Stimulated activated CD4-positive, alpha-beta T cell treated with anti-CD3 and anti-CD28 coated beads, Interleukin-4, amount 100 ng/mL, for 48 hours (primary cell): ENCODE results near the gene PRTN3.
"Not testable (repeated sequence)": the region's sequence is repeated elsewhere in the genome, so short reads cannot be mapped to it uniquely, and the experiment has no call there.

ENCODE experiments used
- DNase-seq, 2 donors: peaks; one replicate each; pipeline ENCODE4 v3.0.0-alpha.2; 2020; ENCODE audit warnings: low read depth in 2 of 2

Gene PRTN3

DNA sequence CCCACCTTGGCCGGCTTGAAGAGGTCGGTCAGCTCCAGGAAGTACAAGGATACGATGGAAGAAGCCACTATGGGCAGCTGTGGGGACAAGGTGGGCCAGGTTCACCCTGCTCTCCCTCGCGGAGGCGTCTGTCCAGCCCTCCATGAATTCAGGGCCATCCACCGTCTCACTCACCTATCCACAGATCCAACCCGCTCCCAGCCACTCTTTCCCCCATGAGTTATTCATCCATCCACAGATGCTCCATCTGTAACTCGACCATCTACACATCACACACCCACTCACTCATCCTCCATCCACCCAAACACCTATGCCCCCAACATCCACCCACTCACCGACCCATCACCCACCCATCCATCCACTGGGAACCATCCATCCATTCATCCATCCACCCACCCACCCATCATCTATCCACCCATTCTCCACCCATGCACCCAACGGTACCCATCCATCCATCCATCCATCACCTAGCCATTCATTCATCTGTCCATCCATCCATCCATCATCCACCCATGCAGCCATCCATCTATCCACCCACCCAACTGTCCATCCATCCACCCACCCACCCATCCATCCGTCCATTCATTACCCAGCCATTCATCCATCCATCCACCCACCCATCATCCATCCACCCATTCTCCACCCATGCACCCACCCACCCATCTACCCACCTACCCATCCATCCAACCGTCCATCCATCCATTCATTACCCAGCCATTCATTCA lies 24.9 kb upstream of the PRTN3 start:
- no peak for DNase-seq

DNA sequence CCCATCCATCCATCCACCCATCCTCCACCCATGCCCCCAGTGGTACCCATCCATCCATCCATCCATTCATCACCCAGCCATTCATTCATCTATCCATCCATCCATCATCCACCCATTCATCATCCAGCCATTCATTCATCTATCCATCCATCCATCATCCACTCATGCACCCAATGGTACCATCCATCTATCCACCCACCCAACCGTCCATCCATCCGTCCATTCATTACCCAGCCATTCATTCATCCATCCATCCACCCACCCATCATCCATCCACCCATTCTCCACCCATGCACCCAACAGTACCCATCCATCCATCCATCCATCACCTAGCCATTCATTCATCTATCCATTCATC lies 24.3 kb upstream of the PRTN3 start:
- no peak for DNase-seq

DNA sequence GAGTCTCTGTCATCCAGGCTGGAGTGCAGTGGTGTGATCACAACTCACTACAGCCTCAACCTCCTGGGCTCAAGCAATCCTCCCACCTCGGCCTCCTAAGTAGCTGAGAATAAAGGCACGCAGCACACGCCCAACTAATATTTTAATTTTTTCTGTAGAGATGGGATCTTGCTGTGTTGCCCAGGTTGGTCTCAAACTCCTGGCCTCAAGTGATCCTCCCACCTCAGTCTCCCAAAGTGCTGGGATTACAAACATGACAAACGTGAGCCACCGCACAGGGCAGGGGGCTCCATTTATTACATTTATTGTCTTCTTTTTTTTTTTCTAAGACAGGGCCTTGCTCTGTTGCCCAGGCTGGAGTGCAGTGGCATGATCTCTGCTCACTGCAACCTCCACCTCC lies 20.6 kb upstream of the PRTN3 start:
- not testable (repeated sequence) for DNase-seq

DNA sequence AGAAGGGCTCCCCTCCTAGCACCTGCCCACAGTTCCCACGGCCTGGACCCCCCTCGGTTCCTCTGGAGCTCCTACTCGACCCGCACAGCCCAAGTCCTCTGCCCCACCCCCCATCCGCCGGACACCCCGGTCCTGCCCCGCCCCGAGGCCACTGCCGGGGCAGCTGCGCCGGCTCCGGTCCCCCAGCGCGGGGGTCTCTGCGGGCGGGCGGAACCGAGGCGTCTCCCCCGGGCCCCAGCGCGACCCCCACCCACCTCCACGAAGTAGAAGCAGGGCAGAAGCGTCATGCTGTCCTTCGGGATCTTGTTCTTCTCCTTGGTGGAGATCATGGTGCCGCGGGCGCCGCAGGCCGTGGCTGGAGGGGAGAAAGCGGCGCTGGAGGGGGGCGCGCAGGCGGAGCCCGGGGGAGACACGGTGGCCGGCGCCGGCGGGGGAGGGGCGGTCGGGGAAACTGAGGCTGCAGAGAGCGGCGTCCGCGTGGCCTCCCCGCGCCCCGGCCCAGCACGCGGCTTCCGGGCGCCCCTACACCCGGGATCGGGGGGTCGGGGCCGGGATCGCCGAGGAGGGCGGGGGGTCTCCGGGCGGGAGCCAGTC lies 19.5 kb upstream of the PRTN3 start:
- DNase-seq: no peak

DNA sequence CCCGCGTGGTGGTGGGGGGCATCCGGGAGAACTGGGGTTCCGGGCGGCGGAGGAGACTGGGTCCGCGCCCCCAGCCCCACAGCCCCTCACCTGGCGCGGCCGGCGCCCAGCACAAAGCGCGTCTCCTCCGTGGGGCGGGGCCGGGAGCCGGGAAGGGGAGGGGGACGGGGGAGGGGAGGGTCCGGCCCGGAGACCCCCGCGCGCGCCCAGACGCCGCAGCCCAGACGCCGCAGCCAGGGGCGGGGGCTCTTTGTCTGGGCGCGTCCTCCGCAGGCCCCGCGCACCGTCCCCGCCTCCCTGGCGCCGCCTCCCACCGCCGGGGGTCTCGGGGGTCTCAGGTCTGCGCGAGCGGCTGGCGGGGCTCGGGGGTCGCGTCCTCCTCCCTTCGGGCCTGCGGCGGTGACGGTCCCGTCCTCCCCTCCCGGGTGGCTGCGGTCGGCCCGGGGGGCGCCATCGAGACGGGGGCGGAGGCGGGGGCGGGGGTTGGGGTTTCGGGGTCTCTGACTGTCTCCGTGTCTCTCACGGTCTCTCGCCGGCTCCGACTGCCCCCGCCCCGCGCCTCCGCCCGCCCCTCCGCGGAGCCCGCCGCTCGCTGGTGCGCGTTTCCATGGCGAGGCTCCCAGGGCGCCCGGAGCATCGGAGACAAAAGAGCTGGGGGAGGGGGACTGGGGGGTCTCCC lies 18.8 kb upstream of the PRTN3 start, which contains the start of gene PLPPR3:
TSS of gene PLPPR3 (minus strand) at position 131 of the 679 bp plus-strand sequence. CDS start 396 bp downstream, outside the sequence.
- no peak for DNase-seq

DNA sequence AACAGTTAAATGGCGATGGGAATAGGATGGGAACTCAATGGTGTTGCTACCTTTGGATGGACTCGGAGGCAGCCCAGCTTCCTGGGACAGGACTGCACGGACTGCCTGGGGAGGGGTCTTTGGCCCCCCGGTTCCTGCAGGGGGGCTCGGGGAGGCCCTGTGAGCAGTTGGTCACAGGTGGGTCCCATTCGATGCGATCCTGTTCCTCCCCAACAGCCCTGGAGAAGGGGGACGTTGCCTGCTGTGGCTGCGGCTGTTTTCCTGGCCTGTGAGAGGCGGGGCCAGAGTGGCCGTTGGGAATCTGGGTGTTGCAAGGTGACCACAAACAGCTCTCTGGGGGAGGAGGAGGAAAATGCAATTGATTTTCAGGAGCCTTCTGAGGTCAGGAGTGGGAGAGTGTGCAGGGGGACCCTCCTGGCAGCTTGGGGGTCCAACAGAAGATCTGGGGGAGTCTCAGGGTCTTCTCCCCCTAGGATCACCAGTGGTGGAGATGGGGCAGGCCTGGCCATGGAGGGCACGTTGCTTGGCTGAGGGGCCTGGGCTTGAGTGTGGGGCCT lies 17.2 kb upstream of the PRTN3 start:
- no peak for DNase-seq

DNA sequence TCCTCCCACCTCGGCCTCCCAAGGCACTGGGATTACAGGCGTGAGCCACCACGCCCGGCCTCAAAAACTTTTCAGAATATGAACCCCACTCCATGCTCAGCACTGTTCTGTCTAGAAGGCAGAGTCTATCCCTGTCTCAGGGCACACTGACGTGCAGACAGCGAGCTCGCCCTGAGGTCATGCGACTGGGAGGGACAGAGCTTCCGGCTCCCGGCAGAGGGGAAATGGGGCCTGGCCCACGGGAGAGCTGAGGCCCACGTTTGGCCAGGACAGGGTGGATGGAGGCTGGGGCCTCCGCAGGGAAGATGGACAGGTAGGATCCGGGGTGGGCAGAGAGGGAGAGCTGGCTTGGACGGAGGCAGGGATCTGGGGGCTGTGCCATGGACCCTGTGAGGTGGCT lies 15.9 kb upstream of the PRTN3 start:
- no peak for DNase-seq

DNA sequence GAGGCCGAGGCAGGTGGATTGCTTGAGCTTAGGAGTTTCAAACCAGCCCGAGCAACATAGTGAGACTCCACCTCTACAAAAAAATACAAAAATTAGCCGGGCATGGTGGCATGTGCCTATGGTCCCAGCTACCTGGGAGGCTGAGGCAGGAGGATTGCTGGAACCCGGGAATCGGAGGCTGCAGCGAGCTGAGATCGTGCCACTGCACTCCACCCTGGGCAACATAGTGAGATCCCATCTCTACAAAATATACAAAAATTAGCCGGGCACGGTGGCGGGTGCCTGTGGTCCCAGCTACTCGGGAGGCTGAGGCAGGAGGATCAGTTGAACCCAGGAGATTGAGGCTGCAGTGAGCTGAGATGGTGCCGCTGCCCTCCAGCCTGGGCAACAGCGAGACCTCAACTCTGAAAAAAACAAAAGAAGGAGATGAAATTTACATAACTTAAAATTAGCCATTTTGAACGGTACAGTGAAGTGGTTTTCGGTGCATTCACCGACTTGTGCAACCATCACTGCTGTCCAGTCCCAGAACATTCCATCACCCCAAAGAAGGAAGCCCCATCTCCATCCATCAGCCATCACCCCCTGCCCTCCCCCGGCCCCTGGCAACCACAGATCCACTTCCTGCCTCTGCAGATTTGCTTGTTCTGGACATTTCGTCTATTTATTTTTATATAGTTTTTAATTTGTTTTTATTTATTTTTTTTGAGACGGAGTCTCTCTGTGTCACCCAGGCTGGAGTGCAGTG lies 14.7 kb upstream of the PRTN3 start:
- no peak for DNase-seq

DNA sequence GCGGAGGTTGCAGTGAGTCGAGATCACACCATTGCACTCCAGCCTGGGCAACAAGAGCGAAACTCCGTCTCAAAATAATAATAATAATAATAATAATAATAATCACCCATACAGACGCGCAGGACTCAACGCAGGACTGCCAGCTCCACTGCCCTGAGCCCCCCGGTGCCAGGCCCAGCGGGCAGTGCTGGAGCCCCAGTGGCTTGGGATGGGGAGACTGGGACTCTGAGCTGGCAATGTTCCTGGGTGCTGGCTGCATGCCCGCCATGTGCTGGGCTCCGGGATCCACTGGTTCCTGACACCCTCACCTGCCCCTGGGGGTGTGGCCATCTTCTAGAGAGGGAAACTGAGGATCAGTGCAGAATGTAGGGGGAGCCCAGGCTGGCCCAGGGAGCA lies 13.5 kb upstream of the PRTN3 start:
- DNase-seq: no peak

DNA sequence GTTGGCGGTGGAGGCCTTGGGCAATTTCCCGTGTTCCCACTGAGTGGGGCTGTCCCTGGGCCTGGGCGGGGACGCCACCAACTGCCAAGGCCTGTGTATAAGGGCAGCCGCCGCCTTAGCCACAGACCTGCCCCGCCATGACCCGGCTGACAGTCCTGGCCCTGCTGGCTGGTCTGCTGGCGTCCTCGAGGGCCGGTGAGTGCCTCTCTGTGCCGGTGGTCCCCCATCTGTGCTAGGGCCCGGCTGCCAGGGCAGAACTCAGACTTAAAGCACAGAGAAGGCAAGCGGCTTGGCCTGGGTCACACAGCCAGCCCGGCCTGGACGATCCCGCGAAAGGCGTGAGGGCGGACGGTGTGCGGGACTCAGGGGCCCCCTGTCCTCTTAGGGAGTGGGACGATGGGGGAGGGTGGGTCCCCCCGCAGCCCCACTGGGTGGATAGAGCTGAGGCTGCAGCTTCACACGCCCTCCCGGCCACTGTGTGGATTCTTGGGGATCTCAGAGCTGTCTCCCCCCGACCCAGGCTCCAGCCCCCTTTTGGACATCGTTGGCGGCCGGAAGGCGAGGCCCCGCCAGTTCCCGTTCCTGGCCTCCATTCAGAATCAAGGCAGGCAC lies 13.0 kb upstream of the PRTN3 start, which contains the start of gene AZU1:
TSS of gene AZU1 (plus strand) at position 128 of the 612 bp plus-strand sequence. CDS start at position 138, 10 bp downstream.
- no peak for DNase-seq

DNA sequence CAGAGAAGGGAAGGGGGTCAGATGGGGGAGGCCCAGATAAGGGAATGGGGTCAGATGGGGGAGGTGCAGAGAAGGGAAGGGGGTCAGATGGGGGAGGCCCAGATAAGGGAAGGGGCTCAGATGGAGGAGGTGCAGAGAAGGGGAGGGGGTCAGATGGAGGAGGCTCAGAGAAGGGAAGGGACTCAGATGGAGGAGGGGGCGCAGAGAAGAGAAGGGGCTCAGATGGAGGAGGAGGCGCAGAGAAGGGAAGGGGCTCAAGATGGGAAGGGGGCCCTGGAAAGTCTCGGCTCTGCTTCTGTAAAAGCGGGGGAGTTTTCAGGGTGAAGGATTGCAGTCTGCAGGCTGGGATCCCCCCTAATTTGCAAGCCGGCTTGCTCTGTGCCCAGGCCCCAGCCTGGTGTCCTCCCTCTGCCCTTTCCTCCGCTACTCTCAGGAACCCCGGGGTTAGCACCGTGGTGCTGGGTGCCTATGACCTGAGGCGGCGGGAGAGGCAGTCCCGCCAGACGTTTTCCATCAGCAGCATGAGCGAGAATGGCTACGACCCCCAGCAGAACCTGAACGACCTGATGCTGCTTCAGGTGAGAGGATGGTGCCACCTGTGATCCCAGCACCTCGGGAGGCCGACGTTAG lies 11.6 kb upstream of the PRTN3 start:
- no peak for DNase-seq

DNA sequence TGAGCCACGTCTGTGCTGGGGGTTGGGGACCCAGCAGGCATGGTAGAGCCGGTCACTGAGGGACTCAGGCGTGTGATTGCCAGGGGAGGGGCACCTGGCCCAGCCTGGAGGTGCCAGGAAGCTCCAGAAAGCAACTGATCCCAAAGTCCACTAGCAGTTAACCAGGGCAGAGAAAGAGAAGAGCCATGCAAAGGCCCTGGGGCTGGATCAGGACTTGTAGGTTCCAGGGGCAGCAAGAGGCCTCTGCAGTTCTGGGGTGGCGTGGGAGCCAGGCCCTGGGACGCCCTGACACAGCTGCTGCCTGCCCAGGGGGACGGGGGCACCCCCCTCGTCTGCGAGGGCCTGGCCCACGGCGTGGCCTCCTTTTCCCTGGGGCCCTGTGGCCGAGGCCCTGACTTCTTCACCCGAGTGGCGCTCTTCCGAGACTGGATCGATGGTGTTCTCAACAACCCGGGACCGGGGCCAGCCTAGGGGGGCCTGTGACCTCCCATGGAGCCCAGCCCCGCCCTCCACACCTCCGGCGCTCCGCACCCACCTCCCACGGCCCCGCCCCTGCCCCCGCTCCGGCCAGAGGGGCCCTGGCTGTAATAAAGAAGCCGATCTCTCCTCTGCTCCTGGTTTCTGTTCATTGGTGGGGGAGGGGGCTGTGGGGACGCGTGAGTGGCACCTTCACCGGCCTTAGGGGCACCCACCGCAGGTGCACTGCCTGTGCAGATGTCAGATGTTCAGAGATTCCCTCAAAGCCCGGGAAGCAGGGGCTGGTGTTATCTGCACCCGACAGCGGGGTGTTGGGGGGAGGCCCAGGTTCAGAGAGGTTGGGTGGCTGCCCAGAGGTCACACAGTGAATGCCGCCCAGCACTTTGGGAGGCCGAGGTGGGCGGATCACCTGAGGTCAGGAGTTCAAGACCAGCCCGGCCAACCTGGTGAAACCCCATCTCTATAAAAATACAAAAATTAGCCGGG lies 9.1 kb upstream of the PRTN3 start:
- DNase-seq: no peak

DNA sequence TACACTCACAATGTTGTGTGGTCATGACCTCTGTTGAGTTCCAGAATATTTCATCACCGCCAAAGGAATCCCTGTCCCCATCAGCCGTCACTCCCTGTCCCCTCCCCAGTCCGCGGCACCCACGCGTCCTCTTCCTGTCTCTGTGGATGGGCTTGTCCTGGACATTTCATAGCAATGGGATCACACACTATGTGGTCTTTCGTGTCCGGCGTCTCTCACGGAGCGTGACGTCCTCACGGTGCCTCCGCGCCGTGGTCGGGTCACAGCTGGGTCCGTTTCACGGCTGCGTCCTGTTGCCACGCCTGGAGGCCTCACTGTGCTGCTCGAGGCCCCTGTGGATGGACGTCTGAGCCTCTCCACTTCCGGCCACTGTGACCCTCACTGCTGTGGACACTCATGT lies 6.6 kb upstream of the PRTN3 start:
- DNase-seq: no peak

DNA sequence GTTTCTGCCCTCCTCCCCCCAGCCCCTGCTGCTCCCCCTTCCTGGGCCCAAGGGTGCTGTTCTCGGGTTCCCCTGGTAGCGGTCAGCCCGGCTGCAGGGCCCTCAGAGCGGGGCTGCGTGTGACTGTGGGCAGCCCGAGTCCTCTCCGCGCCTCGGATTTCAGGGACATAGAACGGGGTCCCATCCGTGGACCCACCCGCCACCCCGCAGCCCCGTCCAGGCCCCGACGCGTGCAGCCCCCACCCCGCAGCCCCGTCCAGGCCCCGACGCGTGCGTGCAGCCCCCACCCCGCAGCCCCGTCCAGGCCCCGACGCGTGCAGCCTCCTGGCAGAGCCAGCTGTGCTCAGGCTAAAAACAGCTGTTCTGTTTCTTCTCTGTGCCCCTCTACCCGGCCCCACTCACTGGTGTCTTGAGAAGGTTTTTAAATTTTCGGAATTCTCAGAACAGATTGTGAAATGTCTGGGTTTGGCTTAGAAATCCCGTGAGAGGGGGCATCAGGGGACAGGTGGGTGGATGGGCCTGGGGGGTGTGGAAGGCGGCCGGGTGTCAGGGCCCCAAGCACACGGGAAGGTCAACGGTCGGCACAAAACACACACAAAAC lies 5.5 kb upstream of the PRTN3 start:
- DNase-seq: no peak

DNA sequence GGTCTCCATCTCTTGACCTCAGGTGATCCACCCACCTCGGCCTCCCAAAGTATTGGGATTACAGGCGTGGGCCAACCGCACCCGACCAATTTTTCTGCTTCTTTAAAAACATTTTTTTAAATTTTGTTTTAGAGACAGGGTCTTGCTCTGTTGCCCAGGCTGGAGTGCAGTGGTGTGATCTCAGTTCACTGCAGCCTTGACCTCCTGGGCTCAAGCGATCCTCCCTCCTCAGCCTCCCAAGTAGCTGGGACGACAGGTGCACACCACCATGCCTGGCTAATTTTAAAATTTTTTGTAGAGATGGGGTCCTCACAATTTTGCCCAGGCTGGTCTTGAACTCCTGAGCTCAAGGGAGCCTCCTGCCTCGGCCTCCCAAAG lies 2.0 kb downstream of the PRTN3 start:
- not testable (repeated sequence) for DNase-seq

DNA sequence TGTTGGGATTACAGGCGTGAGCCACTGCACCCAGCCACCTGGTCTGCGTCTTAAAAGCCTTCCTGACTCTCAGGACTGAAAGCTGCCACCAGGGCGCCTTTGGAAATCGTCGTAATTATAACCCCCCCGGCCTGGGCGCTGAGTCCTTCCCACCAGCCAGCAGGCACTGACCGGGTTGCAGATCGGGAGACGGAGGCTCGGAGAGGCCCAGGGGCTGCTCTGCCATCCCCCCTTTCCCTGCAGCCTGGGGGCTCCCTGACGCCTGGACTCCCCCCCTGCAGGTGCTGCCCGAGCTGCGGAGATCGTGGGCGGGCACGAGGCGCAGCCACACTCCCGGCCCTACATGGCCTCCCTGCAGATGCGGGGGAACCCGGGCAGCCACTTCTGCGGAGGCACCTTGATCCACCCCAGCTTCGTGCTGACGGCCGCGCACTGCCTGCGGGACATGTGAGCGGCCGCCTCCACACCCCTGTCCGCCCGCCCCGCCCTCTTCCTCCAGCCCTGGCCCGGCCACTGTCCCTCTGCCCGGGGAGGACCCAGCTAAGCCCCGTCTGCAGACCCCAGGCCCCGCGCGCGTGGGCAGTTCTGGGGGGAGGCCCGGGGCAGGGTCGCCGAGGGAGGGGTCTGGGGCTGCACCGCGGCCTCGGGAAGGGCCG lies 2.5 kb downstream of the PRTN3 start:
- no peak for DNase-seq

DNA sequence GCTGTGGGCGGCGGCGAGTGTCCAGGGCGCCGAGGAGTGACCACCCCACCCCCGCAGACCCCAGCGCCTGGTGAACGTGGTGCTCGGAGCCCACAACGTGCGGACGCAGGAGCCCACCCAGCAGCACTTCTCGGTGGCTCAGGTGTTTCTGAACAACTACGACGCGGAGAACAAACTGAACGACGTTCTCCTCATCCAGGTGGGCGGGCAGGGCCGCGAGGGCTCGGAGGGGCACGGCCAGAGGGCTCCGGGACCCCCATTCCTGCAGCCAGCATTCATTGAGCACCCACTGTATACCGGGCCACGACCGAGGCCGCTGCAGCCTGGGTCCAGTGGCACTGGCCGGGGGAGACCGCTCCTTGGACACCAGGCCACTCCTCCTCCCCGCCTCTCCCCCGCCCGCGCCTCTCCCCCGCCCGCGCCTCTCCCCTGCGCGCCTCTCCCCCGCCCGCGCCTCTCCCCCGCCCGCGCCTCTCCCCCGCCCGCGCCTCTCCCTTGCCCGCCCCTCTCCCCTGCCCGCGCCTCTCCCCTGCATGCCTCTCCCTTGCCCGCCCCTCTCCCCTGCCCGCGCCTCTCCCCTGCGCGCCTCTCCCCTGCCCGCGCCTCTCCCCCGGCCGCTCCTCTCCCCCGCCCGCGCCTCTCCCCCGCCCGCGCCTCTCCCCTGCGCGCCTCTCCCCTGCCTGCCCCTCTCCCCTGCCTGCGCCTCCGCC lies 3.2 kb downstream of the PRTN3 start:
- DNase-seq: no peak

DNA sequence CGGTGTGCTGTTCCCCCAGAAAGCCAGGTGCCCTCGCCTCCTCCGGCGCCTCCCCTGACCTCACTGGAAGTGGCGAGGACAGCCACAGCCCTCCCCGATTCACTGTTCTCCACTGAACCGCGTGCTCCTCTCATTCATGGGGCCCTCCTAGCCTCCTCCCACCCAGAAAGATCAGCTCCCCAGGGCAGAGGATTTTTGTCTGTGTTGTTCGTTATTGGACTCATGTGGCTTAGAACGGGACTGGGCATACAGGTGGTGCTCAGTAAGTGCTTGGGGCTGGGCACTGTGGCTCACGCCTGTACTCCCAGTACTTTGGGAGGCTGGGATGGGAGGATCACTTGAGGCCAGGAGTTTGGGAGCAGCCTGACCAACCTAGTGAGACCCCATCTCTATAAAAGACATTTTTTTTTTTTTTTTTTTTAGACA lies 3.8 kb downstream of the PRTN3 start:
- DNase-seq: no peak
